Uterus (tissue), 4 donors: Measurements from ENCODE around the gene COA5. TPM values are rescaled to one million over a fixed set of nuclear protein-coding genes. Genes with fewer than 3 reads are reported as not detected.
A peak's percentile ranks its signal among the peaks of the same experiment; 100 is the strongest.

Source experiments
- DNase-seq, 2 donors: peaks; one replicate each; pipeline ENCODE4 v3.0.0-alpha.2; 2019 to 2020
- H3K27ac ChIP-seq, 2 donors: fragments of 200-600 bp; sonication (generic); 1 replicate in 1 of 2; 2 replicates in 1 of 2; pipeline ENCODE4 v1.5.1; 2016 to 2018
- H3K27me3 ChIP-seq, 2 donors: fragments of 200-600 bp; sonication (generic); one replicate each; pipeline ENCODE4 v1.5.1; 2018 to 2019; ENCODE audit warnings: control low read depth in 1 of 2
- H3K36me3 ChIP-seq, 2 donors: fragments of 200-600 bp; sonication (generic); one replicate each; pipeline ENCODE4 v1.5.1; 2019; ENCODE audit warnings: control low read depth in 1 of 2
- H3K4me1 ChIP-seq, 2 donors: fragments of 200-600 bp; sonication (generic); one replicate each; pipeline ENCODE4 v1.5.1; 2018 to 2019; ENCODE audit warnings: control low read depth in 1 of 2
- H3K4me3 ChIP-seq, 2 donors: fragments of 200-600 bp; sonication (generic); 1 replicate in 1 of 2; 2 replicates in 1 of 2; pipeline ENCODE4 v1.5.1; 2018 to 2019; ENCODE audit warnings: mild to moderate bottlenecking in 1 of 2
- H3K9me3 ChIP-seq, 2 donors: fragments of 200-600 bp; sonication (generic); one replicate each; pipeline ENCODE4 v1.5.1; 2019; ENCODE audit warnings: control low read depth in 1 of 2
- POLR2A ChIP-seq, 2 donors: fragments of 450-650 bp; IDR thresholded peaks; one replicate each; pipeline ENCODE4 v1.6.1; 2016; ENCODE audit warnings: antibody characterized with exemption in 2 of 2, mild to moderate bottlenecking in 1 of 2, moderate library complexity in 1 of 2
- intact Hi-C: fragments of 100-400 bp; cut with DNase I; formaldehyde crosslinking; loops from one replicate; pipeline ENCODE4 v1.15.1; 2023; ENCODE audit warnings: low total_unique reads
- total RNA-seq, 4 donors: library from RNA; depleted of rRNA in 3 of 4; stranded (reverse); fragments of >200 nt in 3 of 4; gene quantifications; one replicate each; pipeline versions ENCODE4 v1.1.0 to v1.2.4, GENCODE V29; 2014 to 2023
- TF ChIP-seq, protein P1 (sequence below), 4 experiments: fragments of 200-600 bp in 2 of 4; fragments of 450-650 bp in 2 of 4; sonication (generic) in 2 of 4; IDR thresholded peaks; one replicate each; pipeline ENCODE4 v1.5.1; 2016 to 2019; ENCODE audit warnings: antibody characterized with exemption in 4 of 4, mild to moderate bottlenecking in 2 of 4, moderate library complexity in 1 of 4
- donor health status: DM: yes; HTN: yes; CAD: no.

Gene COA5
- total RNA-seq, 4 donors from 2014 or later, result 9.5 to 76.5 (median 34.4) TPM

DNA sequence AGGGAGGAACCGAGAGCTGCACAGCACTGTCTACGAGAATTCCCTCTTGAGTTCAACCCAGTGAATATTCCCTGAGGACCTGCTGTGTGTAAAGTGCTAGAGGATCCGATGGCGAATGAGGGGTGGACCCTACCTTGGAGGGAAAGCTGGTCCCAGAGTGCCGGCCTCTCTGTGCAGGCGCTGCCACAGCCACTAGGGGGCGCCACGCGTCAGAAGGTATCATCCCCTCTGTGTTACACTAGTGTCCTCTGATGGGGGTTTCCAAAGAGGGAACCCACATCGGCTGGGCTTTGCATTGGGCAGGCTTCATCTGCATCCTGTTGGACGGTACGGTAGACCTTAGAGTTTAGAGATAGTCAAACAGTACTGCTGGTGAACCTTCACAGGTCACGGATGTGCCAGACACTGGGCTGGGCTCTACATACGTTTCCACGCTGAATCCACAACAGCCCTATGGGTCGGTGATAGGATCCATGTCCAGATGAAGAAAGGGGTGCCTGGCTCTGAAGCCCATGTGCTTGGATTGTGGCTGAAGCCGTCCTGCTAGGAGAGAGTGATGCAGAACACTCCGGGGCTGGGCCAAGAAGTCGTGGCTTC lies 39.0 kb downstream of the COA5 start:
- Histone ChIP-seq H3K4me3 (no peak overlapping the region), H3K4me1 (no peaks in the 10 kb centered on the region), H3K27ac (no peak overlapping the region), H3K27me3 (no peaks in the 10 kb centered on the region), H3K36me3 (no peaks in the 10 kb centered on the region), H3K9me3 (no peaks in the 10 kb centered on the region)
- DNase-seq, result peak; percentile 28 to 31
- TF ChIP-seq, protein P1, sequence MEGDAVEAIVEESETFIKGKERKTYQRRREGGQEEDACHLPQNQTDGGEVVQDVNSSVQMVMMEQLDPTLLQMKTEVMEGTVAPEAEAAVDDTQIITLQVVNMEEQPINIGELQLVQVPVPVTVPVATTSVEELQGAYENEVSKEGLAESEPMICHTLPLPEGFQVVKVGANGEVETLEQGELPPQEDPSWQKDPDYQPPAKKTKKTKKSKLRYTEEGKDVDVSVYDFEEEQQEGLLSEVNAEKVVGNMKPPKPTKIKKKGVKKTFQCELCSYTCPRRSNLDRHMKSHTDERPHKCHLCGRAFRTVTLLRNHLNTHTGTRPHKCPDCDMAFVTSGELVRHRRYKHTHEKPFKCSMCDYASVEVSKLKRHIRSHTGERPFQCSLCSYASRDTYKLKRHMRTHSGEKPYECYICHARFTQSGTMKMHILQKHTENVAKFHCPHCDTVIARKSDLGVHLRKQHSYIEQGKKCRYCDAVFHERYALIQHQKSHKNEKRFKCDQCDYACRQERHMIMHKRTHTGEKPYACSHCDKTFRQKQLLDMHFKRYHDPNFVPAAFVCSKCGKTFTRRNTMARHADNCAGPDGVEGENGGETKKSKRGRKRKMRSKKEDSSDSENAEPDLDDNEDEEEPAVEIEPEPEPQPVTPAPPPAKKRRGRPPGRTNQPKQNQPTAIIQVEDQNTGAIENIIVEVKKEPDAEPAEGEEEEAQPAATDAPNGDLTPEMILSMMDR (IDR thresholded peaks at IDR 0.05), result peak; percentile 39 to 64 (median 48)
- no peak for TF ChIP-seq POLR2A (IDR thresholded peaks at IDR 0.05)
- intact Hi-C loops, result no loop called here

DNA sequence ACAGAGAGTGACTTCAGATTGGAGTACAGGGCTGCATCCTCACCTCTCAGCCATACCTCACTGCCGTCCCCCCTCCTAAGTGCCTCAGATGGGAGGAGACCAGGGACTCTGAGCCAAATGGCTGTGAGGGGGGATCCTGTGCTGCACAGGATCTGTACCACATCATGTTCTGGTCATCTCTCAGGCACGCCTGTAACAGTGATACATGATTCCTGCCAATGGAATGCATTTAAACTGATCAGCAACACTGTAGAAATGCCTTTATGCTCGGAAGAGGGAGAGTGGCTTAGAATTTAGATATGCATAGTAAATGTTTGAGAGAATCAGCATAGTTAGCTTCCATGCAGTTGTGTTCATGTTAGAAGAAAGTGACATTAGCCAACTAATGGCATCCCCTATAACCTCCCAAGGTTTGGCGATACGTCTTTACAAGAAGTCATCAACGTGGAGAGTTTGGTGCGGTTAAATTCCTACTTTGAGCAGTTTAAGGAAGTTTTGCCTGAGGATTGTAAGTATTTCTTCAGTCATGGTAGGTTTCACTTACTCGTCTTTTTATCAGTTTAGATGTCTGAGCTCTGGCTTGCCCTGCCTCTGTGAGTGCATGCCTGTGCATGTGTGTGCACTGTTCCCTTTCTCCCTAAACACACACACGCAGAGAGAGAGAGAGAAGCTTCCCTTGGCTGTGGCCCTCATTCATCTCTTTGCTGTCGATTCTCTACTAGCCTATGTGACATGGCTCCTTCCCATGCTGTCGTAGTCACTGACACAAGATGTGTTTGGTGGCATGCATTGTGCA lies 40.0 kb downstream of the COA5 start:
- Histone ChIP-seq H3K4me3 (no peak overlapping the region), H3K27ac (no peak overlapping the region), H3K27me3 (no peaks in the 10 kb centered on the region), H3K4me1 (no peaks in the 10 kb centered on the region), H3K9me3 (no peaks in the 10 kb centered on the region), H3K36me3 (no peaks in the 10 kb centered on the region)
- intact Hi-C loops, result no loop called here
- no peak for DNase-seq
- TF ChIP-seq POLR2A (IDR thresholded peaks at IDR 0.05), result no peak
- TF ChIP-seq, protein P1 (IDR thresholded peaks at IDR 0.05), result no peak

DNA sequence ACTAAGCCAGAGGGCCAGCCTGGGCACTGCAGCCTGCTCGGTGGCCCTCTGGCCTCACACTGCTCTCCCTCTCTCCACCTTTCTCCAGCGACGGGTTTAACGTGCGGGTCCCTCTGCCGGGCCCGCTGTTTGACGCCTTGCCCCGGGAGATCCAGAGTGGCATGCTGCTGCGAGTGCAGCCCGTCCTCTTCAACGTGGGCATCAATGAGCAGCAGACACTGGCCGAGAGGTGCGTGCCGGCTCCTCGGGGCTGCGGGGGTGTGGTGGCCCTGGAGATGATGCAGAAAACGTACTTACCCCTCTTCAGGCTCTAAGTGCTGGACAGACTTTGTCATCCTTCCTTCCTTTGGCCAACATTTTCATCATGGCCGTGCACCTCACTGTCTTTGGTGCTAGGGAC lies 42.4 kb downstream of the COA5 start:
- Histone ChIP-seq H3K9me3 (no peaks in the 10 kb centered on the region), H3K4me3 (no peak overlapping the region), H3K36me3 (no peaks in the 10 kb centered on the region), H3K4me1 (no peaks in the 10 kb centered on the region), H3K27me3 (no peaks in the 10 kb centered on the region), H3K27ac (no peak overlapping the region)
- intact Hi-C loops, result no loop called here
- TF ChIP-seq, protein P1 (IDR thresholded peaks at IDR 0.05), result no peak
- TF ChIP-seq POLR2A (IDR thresholded peaks at IDR 0.05), result no peak
- no peak for DNase-seq

DNA sequence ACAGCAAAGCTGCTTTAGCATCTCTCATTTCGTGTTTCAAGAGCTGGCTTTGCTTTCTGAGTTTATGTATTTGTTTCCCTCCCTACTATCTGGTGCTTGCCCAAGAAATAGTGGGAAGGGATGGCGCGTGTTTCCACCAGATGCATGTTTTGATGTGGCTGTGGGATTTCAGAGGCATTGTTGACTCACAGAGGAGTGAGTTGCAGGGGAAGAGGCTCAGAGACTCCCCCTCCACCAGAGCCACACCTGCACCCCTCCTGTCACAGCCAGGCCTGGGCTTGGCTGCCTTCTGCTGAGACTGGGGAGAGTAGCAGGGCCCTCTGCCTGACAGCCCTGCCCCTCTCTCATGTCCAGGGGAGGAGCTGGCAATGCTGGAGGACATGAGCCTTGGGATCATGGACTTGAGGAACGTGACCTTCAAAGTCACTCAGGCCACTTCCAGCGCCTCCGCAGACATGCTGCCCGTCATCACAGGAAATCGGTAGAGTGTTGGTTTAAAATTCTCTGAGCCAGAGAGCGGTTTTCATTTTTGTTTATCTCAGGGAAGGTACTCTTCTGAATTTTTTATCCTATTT lies 42.9 kb downstream of the COA5 start:
- no peak overlapping the region for H3K4me3 ChIP-seq
- TF ChIP-seq POLR2A (IDR thresholded peaks at IDR 0.05), result no peak
- TF ChIP-seq, protein P1 (IDR thresholded peaks at IDR 0.05), result no peak
- H3K9me3 ChIP-seq, result no peaks in the 10 kb centered on the region
- H3K36me3 ChIP-seq, result no peaks in the 10 kb centered on the region
- no peak overlapping the region for H3K27ac ChIP-seq
- DNase-seq, result no peak
- no peaks in the 10 kb centered on the region for H3K4me1 ChIP-seq
- no peaks in the 10 kb centered on the region for H3K27me3 ChIP-seq
- intact Hi-C loops, result no loop called here

DNA sequence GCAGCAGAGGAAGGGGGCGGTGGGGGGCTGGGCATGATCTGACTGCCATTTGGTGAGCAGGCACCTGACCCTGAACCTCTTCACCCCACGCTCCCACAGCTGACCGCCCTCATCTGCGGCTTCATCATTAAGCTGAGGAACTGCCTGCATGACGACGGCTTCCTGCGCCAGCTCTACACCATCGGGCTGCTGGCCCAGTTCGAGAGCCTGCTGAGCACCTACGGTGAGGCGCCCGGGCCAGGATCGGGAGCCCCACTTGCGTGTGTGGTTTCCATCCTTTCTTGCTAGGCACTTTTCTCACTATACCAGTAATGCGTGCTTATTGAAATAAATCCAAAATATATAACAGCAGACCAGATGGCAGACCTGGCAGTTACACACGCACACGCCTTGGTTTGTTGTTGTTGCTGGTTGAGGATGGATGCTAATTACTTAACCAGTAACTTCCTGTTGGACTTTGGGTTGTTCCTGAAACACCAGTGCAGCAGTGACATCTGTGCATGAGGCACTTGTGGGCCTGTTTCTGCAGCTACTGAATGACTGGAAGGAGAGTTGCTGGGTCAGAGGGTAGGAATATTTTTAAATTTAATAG lies 43.7 kb downstream of the COA5 start:
- no peak for DNase-seq
- H3K27ac ChIP-seq, result no peak overlapping the region
- no peaks in the 10 kb centered on the region for H3K4me1 ChIP-seq
- H3K27me3 ChIP-seq, result no peaks in the 10 kb centered on the region
- H3K36me3 ChIP-seq, result no peaks in the 10 kb centered on the region
- H3K4me3 ChIP-seq, result no peak overlapping the region
- no peak for TF ChIP-seq POLR2A (IDR thresholded peaks at IDR 0.05)
- TF ChIP-seq, protein P1 (IDR thresholded peaks at IDR 0.05), result no peak
- no peaks in the 10 kb centered on the region for H3K9me3 ChIP-seq
- intact Hi-C loops, result no loop called here
